DOHH2 (cell line): ENCODE results near the gene KIF5C.

ENCODE experiments used
- EZH2phosphoT487 ChIP-seq: fragments of 200-600 bp; sonication (generic); IDR thresholded peaks from 2 replicates; pipeline ENCODE4 v1.6.1; 2017; ENCODE audit warnings: borderline replicate concordance, mild to moderate bottlenecking, antibody characterized with exemption, low read length, moderate library complexity, mixed read lengths
- TF ChIP-seq, protein P1 (sequence below): fragments of 200-600 bp; sonication (generic); IDR thresholded peaks from one replicate; pipeline ENCODE4 v1.5.1; 2014; ENCODE audit warnings: antibody characterized with exemption, mild to moderate bottlenecking, low read depth, low read length; ENCODE audit not compliant: poor library complexity, severe bottlenecking

DNA sequence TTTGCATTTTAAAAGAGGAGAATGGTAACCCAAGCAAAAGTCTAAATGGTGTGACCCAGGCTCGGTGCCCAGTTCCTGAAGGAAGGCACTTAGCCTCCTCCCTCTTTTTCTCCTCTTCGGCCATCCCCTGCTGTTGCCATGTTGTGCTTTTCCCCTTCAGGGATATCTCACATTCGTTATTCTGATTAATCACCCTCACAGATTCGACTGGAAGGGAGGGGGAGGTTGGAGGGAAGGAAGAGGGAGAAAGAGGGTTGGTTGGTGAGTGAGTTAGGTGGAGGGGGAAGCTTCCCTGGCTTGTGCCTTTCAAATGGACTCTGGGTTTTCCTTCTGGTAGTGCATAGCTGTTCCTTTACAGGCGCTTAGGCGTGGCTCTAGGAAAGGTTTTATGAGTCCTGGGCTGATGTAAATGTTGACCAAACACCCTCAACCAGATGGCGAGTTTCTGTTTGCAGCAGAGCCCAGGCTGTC, 124.5 kb downstream of the KIF5C start:
- TF ChIP-seq, protein P1, sequence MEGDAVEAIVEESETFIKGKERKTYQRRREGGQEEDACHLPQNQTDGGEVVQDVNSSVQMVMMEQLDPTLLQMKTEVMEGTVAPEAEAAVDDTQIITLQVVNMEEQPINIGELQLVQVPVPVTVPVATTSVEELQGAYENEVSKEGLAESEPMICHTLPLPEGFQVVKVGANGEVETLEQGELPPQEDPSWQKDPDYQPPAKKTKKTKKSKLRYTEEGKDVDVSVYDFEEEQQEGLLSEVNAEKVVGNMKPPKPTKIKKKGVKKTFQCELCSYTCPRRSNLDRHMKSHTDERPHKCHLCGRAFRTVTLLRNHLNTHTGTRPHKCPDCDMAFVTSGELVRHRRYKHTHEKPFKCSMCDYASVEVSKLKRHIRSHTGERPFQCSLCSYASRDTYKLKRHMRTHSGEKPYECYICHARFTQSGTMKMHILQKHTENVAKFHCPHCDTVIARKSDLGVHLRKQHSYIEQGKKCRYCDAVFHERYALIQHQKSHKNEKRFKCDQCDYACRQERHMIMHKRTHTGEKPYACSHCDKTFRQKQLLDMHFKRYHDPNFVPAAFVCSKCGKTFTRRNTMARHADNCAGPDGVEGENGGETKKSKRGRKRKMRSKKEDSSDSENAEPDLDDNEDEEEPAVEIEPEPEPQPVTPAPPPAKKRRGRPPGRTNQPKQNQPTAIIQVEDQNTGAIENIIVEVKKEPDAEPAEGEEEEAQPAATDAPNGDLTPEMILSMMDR, result no peak
- no peak for TF ChIP-seq EZH2phosphoT487
